Right cardiac atrium (tissue), 5 donors: ENCODE data around the gene DIS3L. TPM values are rescaled to one million over a fixed set of nuclear protein-coding genes. Genes with fewer than 3 reads are reported as not detected.
"Not testable (repeated sequence)": the region's sequence is repeated elsewhere in the genome, so short reads cannot be mapped to it uniquely, and the experiment has no call there.

Experiments used
- ATAC-seq, 2 donors: fragments of 200-7000 bp; cut with Tn5 transposase; one replicate each; pipeline versions ENCODE4 v1.8.0 to v1.9.1; 2020; ENCODE audit warnings: moderate library complexity in 2 of 2, mild to moderate bottlenecking in 1 of 2
- DNase-seq, 3 donors: peaks; one replicate each; pipeline ENCODE4 v3.0.0-alpha.2; 2020
- H3K27ac ChIP-seq: one replicate; pipeline ENCODE4 v1.5.1; 2013; ENCODE audit warnings: mild to moderate bottlenecking, low read length, control low read depth, moderate library complexity
- H3K27me3 ChIP-seq: one replicate; pipeline ENCODE4 v1.6.1; 2013; ENCODE audit not compliant: control insufficient read depth, insufficient read depth
- H3K4me1 ChIP-seq: one replicate; pipeline ENCODE4 v1.6.1; 2013; ENCODE audit warnings: low read length; ENCODE audit not compliant: control insufficient read depth, insufficient read depth
- H3K4me3 ChIP-seq: one replicate; pipeline ENCODE4 v1.5.1; 2013; ENCODE audit warnings: low read length, control low read depth
- H3K9me3 ChIP-seq: one replicate; pipeline ENCODE4 v1.6.1; 2013; ENCODE audit warnings: low read length; ENCODE audit not compliant: control insufficient read depth
- WGBS: extraction: QIAGEN DNeasy Blood & Tissue Kit; methylation state at CpG from one replicate; pipeline ENCODE4 v1.1.7; 2013; 5-methylcytosine and 5-hydroxymethylcytosine counted together
- intact Hi-C, 4 donors: fragments of 100-400 bp; cut with DNase I; formaldehyde crosslinking; loops; one replicate each; pipeline versions ENCODE4 v1.11.0 to v1.14.0; 2022 to 2023
- long read RNA-seq, 4 donors: library from polyadenylated mRNA; unstranded; transcript quantifications; one replicate each; pipeline ENCODE4 v2.0.0, GENCODE V29; 2020 to 2021
- polyA plus RNA-seq: library from polyadenylated mRNA; stranded (reverse); fragments of 200-250 nt; gene quantifications from one replicate; pipeline ENCODE4 v1.2.3, GENCODE V29; 2013
- total RNA-seq, 4 donors: library from RNA; stranded (reverse); fragmentation: NEBNext Ultra II Directional; extraction: Animal tissue kit (Norgen Biotek cat#: 25700); gene quantifications; one replicate each; pipeline ENCODE4 v1.2.1, GENCODE V29; 2021
- donor health status: healthy with polysubstance abuse.
- donor health status: DM: no; HTN: yes; CAD: no.
- donor health status: DM: no; HTN: no; CAD: no.
- donor health status: DM: no; HTN: yes; CAD: no; lungs with severe emphysema.
- donor health status: DM: yes; HTN: yes; CAD: no.

The DIS3L gene
- total RNA-seq = 10 to 100 TPM; 37.7 to 45.2 (median 42.6) TPM
- polyA plus RNA-seq = 21.2 TPM
- long read RNA-seq, donor 1, transcript DIS3L-202 (17 exons, 3,647 nt) = major isoform, 39 of 92 reads
- long read RNA-seq, donor 1, partial matches to known transcripts = 9 of 92 reads
- long read RNA-seq, donor 1, other reads (novel, unspliced or antisense) = 40 of 92 reads
- long read RNA-seq, donor 2, transcript DIS3L-202 (17 exons, 3,647 nt) = major isoform, 22 of 48 reads
- long read RNA-seq, donor 2, partial matches to known transcripts = 1 of 48 reads
- long read RNA-seq, donor 2, other reads (novel, unspliced or antisense) = 23 of 48 reads
- long read RNA-seq, donor 3, transcript DIS3L-201 (17 exons, 3,763 nt) = minor isoform, 8 of 229 reads
- long read RNA-seq, donor 3, transcript DIS3L-202 (17 exons, 3,647 nt) = major isoform, 99 of 229 reads
- long read RNA-seq, donor 3, partial matches to known transcripts = 28 of 229 reads
- long read RNA-seq, donor 3, other reads (novel, unspliced or antisense) = 92 of 229 reads
- long read RNA-seq, donor 4, transcript DIS3L-202 (17 exons, 3,647 nt) = major isoform, 23 of 51 reads
- long read RNA-seq, donor 4, partial matches to known transcripts = 2 of 51 reads
- long read RNA-seq, donor 4, other reads (novel, unspliced or antisense) = 22 of 51 reads

- no peaks in the 10 kb centered on the region for H3K27me3 ChIP-seq
- intact Hi-C loops = loop anchor here in 2 of 4 donors (5.0 to 10.0 kb wide), 3 partner anchors 311 to 679 kb away; partner anchors contain the start of gene INTS14 (in 1 of the 2)
- H3K9me3 ChIP-seq = no peaks in the 10 kb centered on the region
- H3K4me3 ChIP-seq = peak within 1 kb of the TSS; percentile 98
- DNase-seq = peak; percentile 71 to 88 (median 84)
- H3K27ac ChIP-seq = peak within 1 kb of the TSS; percentile 99
- under 1% methylated on average over 92 of the region's 92 CpGs for WGBS
- peak; percentile 94 for ATAC-seq
- no peaks in the 10 kb centered on the region for H3K4me1 ChIP-seq
These were observed at the start of gene DIS3L for GRCh38 chr15:66293419-66294156. TSS of gene DIS3L (plus strand) at chr15:66293568. CDS start at chr15:66293597, 29 bp downstream.

GRCh38 chr15:66245832-66246231 lies 47.5 kb upstream of the DIS3L start:
- H3K27ac ChIP-seq, H3K27me3 ChIP-seq, intact Hi-C loops, ATAC-seq, H3K4me3 ChIP-seq, H3K9me3 ChIP-seq, DNase-seq, H3K4me1 ChIP-seq: not testable (repeated sequence)
- WGBS = 84% methylated on average over 5 of the region's 5 CpGs

GRCh38 chr15:66246937-66247336 lies 46.4 kb upstream of the DIS3L start:
- no peaks in the 10 kb centered on the region for H3K27me3 ChIP-seq
- no peak overlapping the region for H3K27ac ChIP-seq
- no peak overlapping the region for H3K4me3 ChIP-seq
- WGBS = 70% methylated on average over 1 of the region's 1 CpG
- DNase-seq = no peak
- intact Hi-C loops = no loop called here
- no peaks in the 10 kb centered on the region for H3K9me3 ChIP-seq
- no peaks in the 10 kb centered on the region for H3K4me1 ChIP-seq
- no peak for ATAC-seq

- intact Hi-C loops = loop anchor here in 1 of 4 donors (10.0 kb wide), 1 partner anchor 65 kb away; no protein-coding TSS in a partner anchor
- no peaks in the 10 kb centered on the region for H3K27me3 ChIP-seq
- no peak overlapping the region for H3K27ac ChIP-seq
These were observed 43.7 kb upstream of the DIS3L start for GRCh38 chr15:66249605-66250174.

GRCh38 chr15:66251065-66251789 lies 42.1 kb upstream of the DIS3L start:
- H3K27ac ChIP-seq = no peak overlapping the region
- H3K4me1 ChIP-seq = peaks cover 2% of the 10 kb centered on the region
- intact Hi-C loops = loop anchor here in 1 of 4 donors (10.0 kb wide), 1 partner anchor 64 kb away; no protein-coding TSS in a partner anchor
- 74% methylated on average over 10 of the region's 10 CpGs for WGBS
- H3K4me3 ChIP-seq = no peak overlapping the region
- DNase-seq = no peak
- no peaks in the 10 kb centered on the region for H3K9me3 ChIP-seq
- ATAC-seq = no peak
- H3K27me3 ChIP-seq = no peaks in the 10 kb centered on the region

More at GRCh38 chr15:66249605-66250174, 43.7 kb upstream of the DIS3L start:
- ATAC-seq (no peak), DNase-seq (no peak)
- no peak overlapping the region for H3K4me3 ChIP-seq
- H3K9me3 ChIP-seq = no peaks in the 10 kb centered on the region
- H3K4me1 ChIP-seq = peaks cover 2% of the 10 kb centered on the region
- WGBS = 91% methylated on average over 2 of the region's 2 CpGs

- H3K4me3 ChIP-seq = peak overlapping the region; percentile 40
- 5% methylated on average over 72 of the region's 72 CpGs for WGBS
- DNase-seq = peak; percentile 53 to 85 (median 84)
- H3K27me3 ChIP-seq = no peaks in the 10 kb centered on the region
- no peaks in the 10 kb centered on the region for H3K9me3 ChIP-seq
- no peak overlapping the region for H3K27ac ChIP-seq
- intact Hi-C loops = loop anchor here in 1 of 4 donors (10.0 kb wide), 1 partner anchor 63 kb away; no protein-coding TSS in a partner anchor
- peak; percentile 79 to 87 for ATAC-seq
- peaks cover 2% of the 10 kb centered on the region for H3K4me1 ChIP-seq
These were observed 41.3 kb upstream of the DIS3L start for GRCh38 chr15:66251790-66252684.

GRCh38 chr15:66252685-66253417 lies 40.5 kb upstream of the DIS3L start:
- Histone ChIP-seq H3K27ac (no peak overlapping the region), H3K4me3 (peak overlapping the region; percentile 40), H3K27me3 (no peaks in the 10 kb centered on the region), H3K4me1 (peaks cover 2% of the 10 kb centered on the region), H3K9me3 (no peaks in the 10 kb centered on the region)
- whole genome bisulfite sequencing = under 1% methylated on average over 64 of the region's 64 CpGs
- DNase-seq (peak in 1 of 3 donors; percentile 53), ATAC-seq (peak; percentile 32 to 35)
- intact Hi-C loops = loop anchor here in 1 of 4 donors (10.0 kb wide), 1 partner anchor 62 kb away; no protein-coding TSS in a partner anchor

GRCh38 chr15:66253418-66254088 lies 39.8 kb upstream of the DIS3L start, which contains the start of gene MEGF11:
TSS of gene MEGF11 (minus strand) at chr15:66253750. CDS start at chr15:66128403, 125,347 bp downstream.
- 1% methylated on average over 64 of the region's 64 CpGs for WGBS
- H3K27ac ChIP-seq = no peak within 1 kb of the TSS
- ATAC-seq (peak; percentile 61 to 63), DNase-seq (peak; percentile 30 to 53 (median 47))
- intact Hi-C loops = loop anchor here in 1 of 4 donors (10.0 kb wide), 1 partner anchor 61 kb away; no protein-coding TSS in a partner anchor
- H3K9me3 ChIP-seq = no peaks in the 10 kb centered on the region
- peak within 1 kb of the TSS; percentile 40 for H3K4me3 ChIP-seq
- H3K4me1 ChIP-seq = peaks cover 2% of the 10 kb centered on the region
- no peaks in the 10 kb centered on the region for H3K27me3 ChIP-seq
